HepG2 (cell line): ENCODE data around the gene KCTD6. TPM values are rescaled to one million over a fixed set of nuclear protein-coding genes. Genes with fewer than 3 reads are reported as not detected.

Experiments used
- ARID4A ChIP-seq: sonication (generic); formaldehyde crosslinking; IDR thresholded peaks from 2 replicates; pipeline ENCODE4 v1.5.0; 2020; ENCODE audit warnings: mild to moderate bottlenecking, missing genetic modification reagents, borderline replicate concordance
- BCLAF1 ChIP-seq: fragments of 450-650 bp; IDR thresholded peaks from 2 replicates; pipeline ENCODE4 v1.6.1; 2017; ENCODE audit warnings: mild to moderate bottlenecking
- CAMTA2 ChIP-seq: sonication (generic); formaldehyde crosslinking; IDR thresholded peaks from 2 replicates; pipeline ENCODE4 v1.4.0; 2020; ENCODE audit warnings: mild to moderate bottlenecking, missing genetic modification reagents, borderline replicate concordance
- CHD4 ChIP-seq: fragments of 200-600 bp; sonication (generic); IDR thresholded peaks from 2 replicates; pipeline ENCODE4 v1.7.0; 2017; ENCODE audit warnings: mild to moderate bottlenecking, low read length, borderline replicate concordance
- FOXA1 ChIP-seq, 2 experiments: fragments of 450-650 bp in 1 of 2; sonication (generic) in 1 of 2; formaldehyde crosslinking in 1 of 2; IDR thresholded peaks; 2 replicates each; pipeline versions ENCODE4 v1.4.0 to v1.6.1; 2016 to 2020; ENCODE audit warnings: missing genetic modification reagents in 1 of 2
- FOXO1 ChIP-seq: sonication (generic); formaldehyde crosslinking; IDR thresholded peaks from 2 replicates; pipeline ENCODE4 v1.4.0; 2020; ENCODE audit warnings: missing genetic modification reagents
- GATA4 ChIP-seq: sonication (generic); IDR thresholded peaks from 2 replicates; pipeline ENCODE4 v1.6.1; 2016; ENCODE audit warnings: antibody characterized with exemption, low read depth, borderline replicate concordance
- HOXD1 ChIP-seq: sonication (generic); formaldehyde crosslinking; IDR thresholded peaks from 2 replicates; pipeline ENCODE4 v1.5.0; 2020; ENCODE audit warnings: missing genetic modification reagents
- NFIC ChIP-seq: IDR thresholded peaks from 2 replicates; pipeline ENCODE4 v1.6.1; 2012; ENCODE audit warnings: mild to moderate bottlenecking, low read length, inconsistent platforms
- NR2C2 ChIP-seq: sonication (generic); formaldehyde crosslinking; IDR thresholded peaks from 2 replicates; pipeline ENCODE4 v1.4.0; 2020; ENCODE audit warnings: missing genetic modification reagents, mild to moderate bottlenecking, moderate library complexity, borderline replicate concordance
- NR2F6 ChIP-seq, 2 experiments: IDR thresholded peaks; 2 replicates each; pipeline ENCODE4 v1.6.1; 2016; ENCODE audit warnings: antibody characterized with exemption in 1 of 2, mild to moderate bottlenecking in 1 of 2
- THAP7 ChIP-seq: sonication (generic); formaldehyde crosslinking; IDR thresholded peaks from 2 replicates; pipeline ENCODE4 v1.8.1; 2023; ENCODE audit warnings: mild to moderate bottlenecking, missing genetic modification reagents
- TRIM24 ChIP-seq: sonication (generic); formaldehyde crosslinking; IDR thresholded peaks from 2 replicates; pipeline ENCODE4 v1.8.0; 2022; ENCODE audit warnings: mild to moderate bottlenecking, missing genetic modification reagents
- ZBTB37 ChIP-seq: sonication (generic); formaldehyde crosslinking; IDR thresholded peaks from 2 replicates; pipeline ENCODE4 v1.4.0; 2020; ENCODE audit warnings: mild to moderate bottlenecking, missing genetic modification reagents
- ZBTB7B ChIP-seq: sonication (generic); formaldehyde crosslinking; IDR thresholded peaks from 2 replicates; pipeline ENCODE4 v1.4.0; 2020; ENCODE audit warnings: missing genetic modification reagents
- ZFP36 ChIP-seq: fragments of 150-350 bp; IDR thresholded peaks from 2 replicates; pipeline ENCODE4 v1.6.1; 2018; ENCODE audit warnings: borderline replicate concordance, low read length, low read depth; ENCODE audit not compliant: partially characterized antibody
- ZMYM3 ChIP-seq: sonication (generic); formaldehyde crosslinking; IDR thresholded peaks from 2 replicates; pipeline ENCODE4 v1.5.1; 2020; ENCODE audit warnings: mild to moderate bottlenecking, missing genetic modification reagents
- ZNF121 ChIP-seq: sonication (generic); formaldehyde crosslinking; IDR thresholded peaks from 2 replicates; pipeline ENCODE4 v1.5.0; 2020; ENCODE audit warnings: mild to moderate bottlenecking, missing genetic modification reagents
- ZNF253 ChIP-seq: sonication (generic); formaldehyde crosslinking; IDR thresholded peaks from 2 replicates; pipeline ENCODE4 v1.8.0; 2022; ENCODE audit warnings: mild to moderate bottlenecking, missing genetic modification reagents, borderline replicate concordance
- ZNF367 ChIP-seq: sonication (generic); formaldehyde crosslinking; IDR thresholded peaks from 2 replicates; pipeline ENCODE4 v1.4.0; 2020; ENCODE audit warnings: missing genetic modification reagents, borderline replicate concordance
- polyA plus RNA-seq, 8 experiments: library from polyadenylated mRNA; depleted of rRNA in 3 of 8; stranded (reverse) in 7 of 8; unstranded in 1 of 8; fragments of >200 nt; fragmentation: Illumina TruSeq in 4 of 8; extraction: Trizol in 4 of 8; gene quantifications; 2 replicates each; pipeline versions ENCODE4 v1.2.1 to v1.2.3, GENCODE V29; 2011 to 2016; ENCODE audit warnings: low read depth in 4 of 8, missing spikeins in 1 of 8, mixed read lengths in 1 of 8; ENCODE audit not compliant: insufficient read depth in 1 of 8
- total RNA-seq, 5 experiments: library from RNA; depleted of rRNA; stranded (reverse); fragments of >200 nt; fragmentation: Illumina TruSeq; extraction: Trizol; gene quantifications; 2 replicates each; pipeline ENCODE4 v1.2.3, GENCODE V29; 2016; ENCODE audit warnings: low read depth in 1 of 5

The KCTD6 gene
- total and polyA plus RNA-seq, 2 of the 13 experiments (the other 11 are each of a cell fraction or from before 2014, with no cell fraction given), result 13.4 to 14.2 TPM

- no peak for TF ChIP-seq NR2F6 (IDR thresholded peaks at IDR 0.05)
- peak; percentile 44; the same call in 1 of the 2 replicates for TF ChIP-seq NR2F6 (CRISPR knock-in tag; IDR thresholded peaks at IDR 0.05)
- TF ChIP-seq NFIC, result no peak
- no peak for TF ChIP-seq TRIM24 (CRISPR knock-in tag)
- TF ChIP-seq NR2C2 (CRISPR knock-in tag), result no peak
- TF ChIP-seq ZBTB7B, result 0 out of 2 replicates have a peak, but pooled peaks have one; percentile 19
- no peak for TF ChIP-seq CAMTA2 (CRISPR knock-in tag)
- no peak for TF ChIP-seq THAP7
- TF ChIP-seq GATA4, result no peak
- no peak for TF ChIP-seq ZNF121 (CRISPR knock-in tag)
- TF ChIP-seq ZNF367, result no peak
- TF ChIP-seq BCLAF1, result no peak
- TF ChIP-seq ZMYM3 (CRISPR knock-in tag), result 0 out of 2 replicates have a peak, but pooled peaks have one; percentile 11
- TF ChIP-seq ZNF253 (CRISPR knock-in tag), result no peak
- TF ChIP-seq FOXO1 (CRISPR knock-in tag), result no peak
- no peak for TF ChIP-seq ZFP36
- peak; percentile 16; the same call in 1 of the 2 replicates for TF ChIP-seq ARID4A (CRISPR knock-in tag)
- no peak for TF ChIP-seq CHD4
- TF ChIP-seq HOXD1 (CRISPR knock-in tag), result no peak
- no peak for TF ChIP-seq FOXA1 (IDR thresholded peaks at IDR 0.05)
- TF ChIP-seq FOXA1 (CRISPR knock-in tag; IDR thresholded peaks at IDR 0.05), result no peak
- TF ChIP-seq ZBTB37, result no peak
Observed at GRCh38 chr3:58470363-58471024, 21.4 kb upstream of the KCTD6 start (continued).
